ENCODE results near the gene AHSA1. TPM values are rescaled to one million over a fixed set of nuclear protein-coding genes. Genes with fewer than 3 reads are reported as not detected.

AHSA1 gene
- total and polyA plus RNA-seq, 2 experiments from 2014 or later: 177 to 213 TPM

GRCh38 chr14:77511486-77512162, 53.7 kb downstream of the AHSA1 start:
- Histone ChIP-seq H3K4me1 (ENCODE audit: insufficient read depth) (no peaks in the 10 kb centered on the region), H3K79me2 (replicated peaks; ENCODE audit: insufficient read depth) (no peaks in the 10 kb centered on the region), H3K27ac (ENCODE audit: low read depth) (no peak overlapping the region), H3K4me3 (no peak overlapping the region), H2AFZ (no peak overlapping the region), H3F3A (replicated peaks; ENCODE audit: low read depth) (no peaks in the 10 kb centered on the region), H3K36me3 (ENCODE audit: insufficient read depth) (peaks cover 11% of the 10 kb centered on the region; the same call in 1 of the 2 replicates), H3K4me2 (no peak overlapping the region), H4K20me1 (replicated peaks; ENCODE audit: insufficient read depth) (no peaks in the 10 kb centered on the region), H3K27me3 (ENCODE audit: insufficient read depth) (no peaks in the 10 kb centered on the region), H3K9me2 (ENCODE audit: insufficient read depth) (no peaks in the 10 kb centered on the region)
- no peak overlapping the region for H3K4me3 Mint-ChIP-seq
- TF ChIP-seq STAT1 (IDR thresholded peaks at IDR 0.05; ENCODE audit: unreplicated experiment) (no peak), CREB1 (CRISPR knock-in tag; IDR thresholded peaks at IDR 0.05; ENCODE audit: low read depth) (no peak), ZNF114 (CRISPR knock-in tag; IDR thresholded peaks at IDR 0.05) (no peak), NANOG (IDR thresholded peaks at IDR 0.05; ENCODE audit: borderline replicate concordance) (no peak), REST (IDR thresholded peaks at IDR 0.05; ENCODE audit: unreplicated experiment) (no peak), ETS1 (IDR thresholded peaks at IDR 0.05) (no peak), POLR2AphosphoS5 (IDR thresholded peaks at IDR 0.05; ENCODE audit: low read depth) (no peak), ZNF331 (CRISPR knock-in tag; IDR thresholded peaks at IDR 0.05; ENCODE audit: low read depth) (no peak), CTCF (conservative IDR thresholded peaks at IDR 0.05; ENCODE audit: low read depth in 2 of 2) (no peak), JUNB (IDR thresholded peaks at IDR 0.05; ENCODE audit: unreplicated experiment) (no peak), EZH2phosphoT487 (IDR thresholded peaks at IDR 0.05; ENCODE audit: unreplicated experiment) (no peak), ZNF462 (CRISPR knock-in tag; IDR thresholded peaks at IDR 0.05) (no peak), EZH2 (IDR thresholded peaks at IDR 0.05; ENCODE audit: low read depth, unreplicated experiment) (no peak)
- no peak overlapping the region for H3K27ac Mint-ChIP-seq
- no peaks in the 10 kb centered on the region for H3K9me3 Mint-ChIP-seq
- H3K27me3 Mint-ChIP-seq (ENCODE audit: insufficient read depth, low read depth, poor library complexity): no peaks in the 10 kb centered on the region
- ATAC-seq (no peak), DNase-seq (ENCODE audit: low spot score) (no peak)
- H3K4me1 Mint-ChIP-seq: no peaks in the 10 kb centered on the region
- H3K36me3 Mint-ChIP-seq (ENCODE audit: low read depth): peaks cover 16% of the 10 kb centered on the region; the same call in 2 of the 3 replicates
